ENCODE data around the gene CUX1.

- TF ChIP-seq CTCF (IDR thresholded peaks at IDR 0.05; ENCODE audit: insufficient read depth, low read depth, low read length) (no peak), EZH2 (IDR thresholded peaks at IDR 0.05; ENCODE audit: insufficient read depth, low read length) (no peak)
These were observed 467.6 kb downstream of the CUX1 start for GRCh38 chr7:102284891-102285539.

Data from astrocyte (in vitro differentiated cells and primary cell).